ENCODE results near the gene SRL. TPM values are rescaled to one million over a fixed set of nuclear protein-coding genes. Genes with fewer than 3 reads are reported as not detected.

Gene SRL
- total and polyA plus RNA-seq, 2 of the 8 experiments (the other 6 are each of a cell fraction or from before 2014, with no cell fraction given), result 0.05 TPM; not detected in 1

GRCh38 chr16:4140652-4141051 is 101.2 kb downstream of the SRL start:
- Histone ChIP-seq H2BK5ac (ENCODE audit: low read depth, low read length) (peak overlapping the region; percentile 76; the same call in 1 of the 2 replicates), H3K9ac (replicated peaks in 1 of 4; ENCODE audit: extremely low read depth in 1 of 4, low read depth in 3 of 4, low read length in 3 of 4) (no peak overlapping the region)

More at GRCh38 chr16:4140652-4141051, 101.2 kb downstream of the SRL start:
- 0 out of 2 replicates have a peak, but pooled peaks have one; percentile 10 for TF ChIP-seq MAX (IDR thresholded peaks at IDR 0.05)
- no peak for TF ChIP-seq SUZ12 (IDR thresholded peaks at IDR 0.05; ENCODE audit: low read length)
- H4K8ac ChIP-seq (ENCODE audit: extremely low read depth, insufficient read depth, low read length), result no peak overlapping the region
- no peak overlapping the region for H3K23ac ChIP-seq (ENCODE audit: insufficient read length)
- no peaks in the 10 kb centered on the region for H3K36me3 ChIP-seq (ENCODE audit: control insufficient read depth in 2 of 4, insufficient read depth in 4 of 4, low read length in 3 of 4)
- peaks cover under 1% of the 10 kb centered on the region; the same call in 1 of the 2 replicates for H3K23me2 ChIP-seq (ENCODE audit: low read depth, low read length)
- FAIRE-seq (no peak), DNase-seq (ENCODE audit: low read depth in 1 of 2, low spot score in 2 of 2) (no peak)
- no peak overlapping the region for H4K91ac ChIP-seq (replicated peaks; ENCODE audit: insufficient read length, low read length)
- H3K4me2 ChIP-seq (ENCODE audit: insufficient read depth in 1 of 2, low read depth in 2 of 2, low read length in 2 of 2), result no peak overlapping the region
- ChIA-PET POLR2A (ENCODE audit: partially characterized antibody) (no interaction called here), CTCF (ENCODE audit: partially characterized antibody) (no interaction called here)
- H4K5ac ChIP-seq (ENCODE audit: insufficient read length, low read depth, low read length), result no peak overlapping the region
- H2AK5ac ChIP-seq (ENCODE audit: low read depth, low read length), result no peak overlapping the region
- H3K9me3 ChIP-seq (ENCODE audit: insufficient read depth in 2 of 2, low read depth in 1 of 2, low read length in 1 of 2), result 0 out of 4 replicates have a peak, but pooled peaks cover 0 to 4% of the 10 kb centered on the region in 2 experiments
- no peak overlapping the region for H3K4me3 ChIP-seq (ENCODE audit: extremely low read depth in 1 of 4, insufficient read depth in 2 of 4, low read depth in 3 of 4, low read length in 4 of 4)
- H3K56ac ChIP-seq (replicated peaks; ENCODE audit: insufficient read length, low read depth, low read length), result no peak overlapping the region
- no peaks in the 10 kb centered on the region for H3K79me2 ChIP-seq (ENCODE audit: control insufficient read depth in 1 of 2, insufficient read depth in 2 of 2, low read length in 2 of 2)
- H4K20me1 ChIP-seq (replicated peaks in 1 of 2; ENCODE audit: control insufficient read depth in 1 of 2, insufficient read depth in 2 of 2, low read length in 2 of 2), result no peaks in the 10 kb centered on the region
- H3K27ac ChIP-seq (ENCODE audit: low read depth, low read length), result no peak overlapping the region
- no peak overlapping the region for H3K14ac ChIP-seq (ENCODE audit: insufficient read length)
- H2BK15ac ChIP-seq (ENCODE audit: low read length), result no peak overlapping the region
- H3K4me1 ChIP-seq (replicated peaks in 1 of 4; ENCODE audit: control insufficient read depth in 3 of 4, insufficient read depth in 4 of 4, low read length in 3 of 4), result no peaks in the 10 kb centered on the region; a peak in 1 of 7 replicates
- 84% methylated on average over 3 of the region's 3 CpGs; no CpG with 5 or more reads in 1 of the 2 experiments for WGBS, 2 experiments (ENCODE audit: extremely low coverage in 1 of 2, insufficient coverage in 1 of 2, insufficient read length in 1 of 2, insufficient replicate concordance in 2 of 2, low coverage in 1 of 2, low lambda C conversion rate in 2 of 2, missing lambda C conversion rate in 1 of 2)
- H3K79me1 ChIP-seq (ENCODE audit: low read depth, low read length), result no peaks in the 10 kb centered on the region
- peaks cover 0 to 6% (median 3%) of the 10 kb centered on the region in 4 experiments; a peak in 3 of 7 replicates for H3K27me3 ChIP-seq (replicated peaks in 1 of 4; ENCODE audit: control insufficient read depth in 3 of 4, extremely low read depth in 1 of 4, insufficient read depth in 3 of 4, low read length in 3 of 4)
- H3K18ac ChIP-seq (ENCODE audit: extremely low read depth, low read length), result no peak overlapping the region
- no peak overlapping the region for H3K4ac ChIP-seq (replicated peaks; ENCODE audit: insufficient read length, low read depth, low read length)
- 0 out of 2 replicates have a peak overlapping the region, but pooled peaks have one; percentile 43 for H2BK20ac ChIP-seq (ENCODE audit: low read length)
- no peak overlapping the region for H2BK120ac ChIP-seq (replicated peaks; ENCODE audit: low read depth, low read length)
- H2AFZ ChIP-seq (ENCODE audit: low read length), result peak overlapping the region; percentile 5; the same call in 1 of the 2 replicates
- no peak overlapping the region for H2BK12ac ChIP-seq (ENCODE audit: low read depth, low read length)

All from H1 (cell line).